ENCODE data around the gene CBFA2T2.

DNA sequence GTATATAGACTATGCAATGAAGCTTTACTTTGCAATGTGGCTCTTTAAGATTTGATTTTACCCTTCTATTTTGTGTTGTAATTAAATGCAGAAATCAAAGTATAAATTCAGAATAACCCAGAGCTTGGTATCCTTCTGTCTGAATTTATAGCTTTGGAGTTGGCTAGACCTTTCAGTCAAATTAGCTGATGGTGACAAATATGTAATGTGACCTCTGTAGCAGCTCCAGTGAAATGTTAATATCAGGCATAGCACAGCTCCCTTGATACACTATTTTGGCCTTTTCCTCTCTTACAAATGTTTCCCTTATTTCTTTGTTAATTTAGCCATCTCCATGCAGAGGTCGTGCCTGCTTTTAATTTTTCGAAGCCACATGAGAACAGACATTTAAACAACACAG is 11.1 kb downstream of the CBFA2T2 start:
- TF ChIP-seq, protein P1, sequence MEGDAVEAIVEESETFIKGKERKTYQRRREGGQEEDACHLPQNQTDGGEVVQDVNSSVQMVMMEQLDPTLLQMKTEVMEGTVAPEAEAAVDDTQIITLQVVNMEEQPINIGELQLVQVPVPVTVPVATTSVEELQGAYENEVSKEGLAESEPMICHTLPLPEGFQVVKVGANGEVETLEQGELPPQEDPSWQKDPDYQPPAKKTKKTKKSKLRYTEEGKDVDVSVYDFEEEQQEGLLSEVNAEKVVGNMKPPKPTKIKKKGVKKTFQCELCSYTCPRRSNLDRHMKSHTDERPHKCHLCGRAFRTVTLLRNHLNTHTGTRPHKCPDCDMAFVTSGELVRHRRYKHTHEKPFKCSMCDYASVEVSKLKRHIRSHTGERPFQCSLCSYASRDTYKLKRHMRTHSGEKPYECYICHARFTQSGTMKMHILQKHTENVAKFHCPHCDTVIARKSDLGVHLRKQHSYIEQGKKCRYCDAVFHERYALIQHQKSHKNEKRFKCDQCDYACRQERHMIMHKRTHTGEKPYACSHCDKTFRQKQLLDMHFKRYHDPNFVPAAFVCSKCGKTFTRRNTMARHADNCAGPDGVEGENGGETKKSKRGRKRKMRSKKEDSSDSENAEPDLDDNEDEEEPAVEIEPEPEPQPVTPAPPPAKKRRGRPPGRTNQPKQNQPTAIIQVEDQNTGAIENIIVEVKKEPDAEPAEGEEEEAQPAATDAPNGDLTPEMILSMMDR (IDR thresholded peaks at IDR 0.05 in 2 of 3, conservative IDR thresholded peaks at IDR 0.05 in 1 of 3; ENCODE audit: control insufficient read depth in 2 of 3, extremely low read depth in 1 of 3, insufficient read depth in 1 of 3, low read depth in 3 of 3, low read length in 3 of 3) = no peak
- TF ChIP-seq BHLHE40 (IDR thresholded peaks at IDR 0.05; ENCODE audit: borderline replicate concordance in 1 of 2, low read depth in 2 of 2, low read length in 1 of 2) (no peak), RAD21 (IDR thresholded peaks at IDR 0.05; ENCODE audit: insufficient read depth, low read depth, low read length) (no peak), JUNB (IDR thresholded peaks at IDR 0.05) (no peak), JUND (IDR thresholded peaks at IDR 0.05; ENCODE audit: low read depth, low read length) (no peak), RFX5 (IDR thresholded peaks at IDR 0.05; ENCODE audit: low read depth, low read length) (no peak), ZSCAN29 (IDR thresholded peaks at IDR 0.05) (no peak), ZNF274 (IDR thresholded peaks at IDR 0.05; ENCODE audit: insufficient read depth, insufficient read length) (no peak), POLR2A (IDR thresholded peaks at IDR 0.05; ENCODE audit: low read depth, low read length) (no peak), CBX5 (IDR thresholded peaks at IDR 0.05; ENCODE audit: low read depth) (no peak), CREM (IDR thresholded peaks at IDR 0.05; ENCODE audit: low read depth) (no peak)
- TF ChIP-seq, protein P2, sequence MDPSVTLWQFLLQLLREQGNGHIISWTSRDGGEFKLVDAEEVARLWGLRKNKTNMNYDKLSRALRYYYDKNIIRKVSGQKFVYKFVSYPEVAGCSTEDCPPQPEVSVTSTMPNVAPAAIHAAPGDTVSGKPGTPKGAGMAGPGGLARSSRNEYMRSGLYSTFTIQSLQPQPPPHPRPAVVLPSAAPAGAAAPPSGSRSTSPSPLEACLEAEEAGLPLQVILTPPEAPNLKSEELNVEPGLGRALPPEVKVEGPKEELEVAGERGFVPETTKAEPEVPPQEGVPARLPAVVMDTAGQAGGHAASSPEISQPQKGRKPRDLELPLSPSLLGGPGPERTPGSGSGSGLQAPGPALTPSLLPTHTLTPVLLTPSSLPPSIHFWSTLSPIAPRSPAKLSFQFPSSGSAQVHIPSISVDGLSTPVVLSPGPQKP (IDR thresholded peaks at IDR 0.05; ENCODE audit: low read depth, low read length) = no peak
